Hematopoietic multipotent progenitor cell treated with erythropoietin and hydrocortisone succinate and interleukin-3 and kit ligand, for 17 days (in vitro differentiated cells): ENCODE measurements around the gene ANXA1.

Experiments used
- DNase-seq: peaks from one replicate; pipeline ENCODE4 v3.0.0-alpha.2; 2015; ENCODE audit warnings: low spot score

ANXA1 gene

DNA sequence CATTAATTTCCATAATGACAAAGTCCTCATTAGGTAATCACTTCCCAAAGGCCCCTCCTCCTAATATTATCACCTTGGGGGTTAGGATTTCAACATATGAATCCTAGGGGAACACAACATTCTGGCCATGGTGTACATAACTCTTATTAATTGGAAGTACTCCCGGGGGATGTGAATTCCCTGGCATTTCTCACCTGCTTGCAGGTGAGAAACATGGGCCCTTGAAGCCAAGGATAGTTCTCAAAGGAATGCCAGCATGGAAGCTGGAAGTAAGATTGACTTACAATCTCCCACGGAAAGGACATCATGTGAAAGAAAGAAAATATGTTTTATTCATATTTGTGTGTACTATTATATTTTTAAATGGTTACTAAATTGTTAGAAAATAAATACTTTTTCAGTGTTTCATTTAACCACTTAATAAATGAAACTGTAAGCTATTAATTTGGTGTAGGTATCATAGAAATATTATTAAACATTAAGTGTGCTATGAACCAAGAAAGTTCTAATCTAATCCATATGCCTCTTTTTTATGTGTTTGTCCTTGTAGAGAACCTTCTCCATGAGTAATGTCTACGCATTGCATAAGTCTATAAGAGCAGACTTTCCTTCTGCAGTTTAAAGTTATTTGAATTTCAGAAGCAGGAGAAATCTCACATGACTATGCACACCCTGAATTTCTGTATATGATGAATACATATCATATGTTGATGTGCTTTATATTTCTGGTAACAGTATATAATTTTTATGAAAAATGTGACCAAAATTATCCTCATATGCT is 59.4 kb downstream of the ANXA1 start:
- no peak for DNase-seq

GRCh38 chr9:73213300-73213699 is 61.6 kb downstream of the ANXA1 start:
- DNase-seq = no peak

DNA sequence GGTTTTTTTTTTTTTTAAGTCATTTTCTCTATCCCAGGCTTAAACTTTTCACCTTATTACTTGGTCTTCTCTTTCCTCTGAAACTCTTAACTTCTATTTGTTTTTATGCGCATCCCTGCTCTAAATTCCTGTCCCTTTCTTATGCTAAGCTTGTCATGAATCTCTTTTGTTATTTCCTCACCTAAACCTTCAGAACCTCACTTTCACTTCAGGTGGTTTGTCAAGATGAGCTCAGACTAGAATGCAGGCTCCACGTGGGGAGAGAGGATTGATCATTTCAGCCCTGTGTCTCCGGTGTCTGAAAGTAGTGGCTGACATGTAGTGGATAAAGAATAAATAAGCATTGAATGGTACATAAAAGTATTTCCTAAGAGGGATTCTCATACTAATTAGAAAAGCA is 63.6 kb downstream of the ANXA1 start:
- DNase-seq = no peak

- no peak for DNase-seq
These were observed 64.4 kb downstream of the ANXA1 start for GRCh38 chr9:73216100-73216499.
